GM21825 (cell line): ENCODE results near the gene BBS9.

Source experiments
- ATAC-seq: cut with Tn5 transposase; IDR thresholded peaks from one replicate; pipeline ENCODE4 v1.9.1; 2021; ENCODE audit warnings: mild to moderate bottlenecking, moderate library complexity; ENCODE audit not compliant: unreplicated experiment

Gene BBS9

DNA sequence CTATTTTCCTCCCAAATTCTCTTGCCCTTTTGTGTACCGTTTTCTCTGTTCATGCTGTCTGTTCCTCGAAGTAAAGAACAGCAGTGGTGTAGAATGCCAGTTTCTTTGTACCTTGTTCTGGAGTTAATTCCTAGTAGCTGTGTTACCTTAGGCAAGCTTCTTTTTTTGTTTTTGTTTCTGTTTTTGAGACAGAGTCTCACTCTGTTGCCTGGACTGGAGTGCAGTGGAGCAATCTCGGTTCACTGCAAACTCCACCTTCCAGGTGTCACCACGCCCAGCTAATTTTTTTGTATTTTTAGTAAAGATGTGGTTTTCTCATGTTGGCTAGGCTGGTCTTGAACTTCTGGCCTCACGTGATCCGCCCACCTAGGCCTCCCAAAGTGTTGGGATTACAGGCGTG, 221.2 kb downstream of the BBS9 start:
- ATAC-seq = no peak

DNA sequence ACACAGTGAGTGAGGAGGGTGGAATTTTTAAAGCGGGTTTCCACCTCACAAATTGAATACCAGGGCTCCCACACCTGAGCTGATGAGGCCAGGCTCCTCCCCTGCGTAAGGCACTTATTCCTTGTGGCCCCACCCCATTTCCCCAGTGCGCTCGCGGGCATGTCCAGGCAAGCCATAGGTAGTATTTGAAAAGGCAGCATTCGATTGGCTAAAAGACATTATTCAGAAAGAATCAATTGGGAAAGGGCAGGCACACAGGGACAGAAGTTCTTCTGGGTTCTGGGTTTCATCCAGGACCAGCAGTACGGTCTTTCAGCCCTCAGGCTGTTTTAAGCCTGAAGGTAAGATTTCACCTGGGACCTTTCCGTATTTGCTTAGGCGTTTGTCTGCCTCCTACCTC, 222.3 kb downstream of the BBS9 start:
- no peak for ATAC-seq

DNA sequence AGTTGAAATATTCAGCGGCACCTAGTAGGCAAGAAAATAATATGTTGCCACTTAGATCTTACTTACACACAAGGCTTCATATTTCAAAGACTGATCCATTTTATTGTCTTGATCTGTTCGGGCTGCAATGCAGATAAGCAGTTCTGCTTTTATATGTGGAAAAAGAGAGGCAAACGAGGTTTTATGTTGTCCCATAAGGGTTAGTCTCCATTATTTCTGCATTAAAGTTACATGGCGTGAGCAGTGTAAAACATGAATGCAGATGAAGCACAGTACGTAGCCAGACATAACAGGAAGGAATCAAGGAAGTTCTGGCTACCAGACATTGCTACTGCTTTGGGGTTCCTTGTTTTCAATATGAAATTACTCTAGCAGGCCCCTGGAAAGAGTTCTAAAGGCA, 224.8 kb downstream of the BBS9 start:
- ATAC-seq = no peak

DNA sequence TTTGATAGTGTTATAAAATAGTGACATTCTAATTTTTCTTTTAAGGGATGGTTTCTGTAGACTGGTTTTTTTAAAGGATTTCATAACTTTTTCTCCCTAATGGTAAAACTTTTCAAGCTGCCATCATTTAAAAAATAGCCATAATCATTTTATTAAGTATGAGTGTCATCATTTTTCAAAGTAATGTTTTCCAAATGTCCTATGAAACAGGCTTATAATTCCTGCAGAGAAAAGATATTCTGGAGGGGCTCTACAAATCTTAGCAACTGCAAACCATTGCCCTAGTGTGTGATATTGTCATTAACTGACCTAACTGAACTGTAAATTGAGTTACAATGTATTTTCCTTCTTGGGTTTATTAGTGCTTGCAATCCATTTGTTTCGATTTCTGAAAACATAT, 226.0 kb downstream of the BBS9 start:
- ATAC-seq = no peak

DNA sequence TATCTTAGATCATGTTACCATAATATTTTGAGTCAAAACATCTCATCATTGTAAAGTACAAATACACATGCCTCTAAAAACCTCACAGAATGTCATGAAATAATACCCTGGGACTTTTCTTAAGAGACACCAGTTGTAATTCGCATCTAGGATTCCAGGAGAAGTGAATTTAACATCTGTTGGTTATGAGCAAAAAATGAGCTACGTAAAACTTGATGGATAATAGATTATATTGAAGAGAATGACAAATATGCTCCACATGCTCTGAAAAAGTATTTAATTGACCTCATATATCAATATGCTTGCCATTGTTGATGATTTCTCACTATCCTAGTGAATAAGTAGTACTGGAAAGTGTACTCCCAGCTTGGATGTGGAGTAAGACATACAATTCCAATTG, 227.0 kb downstream of the BBS9 start:
- no peak for ATAC-seq

DNA sequence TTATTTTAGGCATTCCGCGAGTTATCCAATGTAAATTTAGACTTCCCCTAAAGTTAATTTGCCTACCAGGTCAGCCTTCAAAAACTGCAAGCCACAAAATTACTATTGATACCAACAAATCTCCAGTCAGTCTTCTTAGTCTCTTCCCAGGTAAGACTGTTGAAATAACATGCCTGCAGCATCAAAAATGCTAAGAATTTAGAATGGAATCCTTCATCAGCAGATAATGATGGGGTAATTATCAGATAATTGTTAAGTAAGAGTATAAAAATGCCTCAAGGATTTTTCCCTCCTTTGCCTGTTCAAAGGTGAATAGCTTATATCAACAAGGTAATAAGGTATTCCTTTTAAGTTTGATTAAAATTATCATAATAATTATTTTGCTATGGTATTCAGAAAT, 228.5 kb downstream of the BBS9 start:
- no peak for ATAC-seq

DNA sequence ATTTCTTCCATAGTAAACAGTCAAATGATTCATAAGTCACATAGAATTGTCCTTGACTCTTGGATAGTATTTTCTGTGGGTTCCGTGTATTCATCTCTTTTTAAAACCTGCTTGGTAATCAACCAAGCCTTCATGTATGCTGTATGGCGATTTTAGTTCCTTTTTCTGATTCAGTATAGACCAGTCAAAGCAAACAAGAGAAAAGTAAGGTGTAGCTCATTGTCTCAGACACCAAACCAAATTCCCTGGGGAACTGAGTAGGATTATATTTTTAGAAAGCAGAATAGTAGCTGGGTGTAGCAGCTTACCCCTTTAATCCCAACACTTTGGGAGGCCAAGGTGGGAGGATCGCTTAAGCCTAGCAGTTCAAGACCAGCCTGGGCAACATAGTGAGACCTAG, 240.5 kb downstream of the BBS9 start:
- ATAC-seq = no peak

DNA sequence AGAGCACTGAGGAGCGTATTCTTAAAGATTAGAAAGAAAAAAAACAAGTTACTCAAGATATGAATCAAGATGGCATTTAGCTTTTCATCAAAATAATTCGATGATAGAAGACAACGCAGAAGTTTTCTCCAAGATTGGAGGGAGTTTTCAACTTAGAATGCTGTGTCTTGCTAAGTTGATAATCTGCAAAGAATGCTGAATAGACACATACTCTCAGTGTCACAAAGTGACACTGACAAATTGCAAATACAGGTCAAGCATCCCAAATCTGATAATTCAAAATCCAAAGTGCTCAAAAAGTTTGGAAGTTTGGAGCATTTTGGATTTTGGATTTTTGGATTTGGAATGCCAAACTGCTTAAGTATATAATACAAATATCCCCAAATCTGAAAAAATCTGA, 243.8 kb downstream of the BBS9 start:
- ATAC-seq = no peak

DNA sequence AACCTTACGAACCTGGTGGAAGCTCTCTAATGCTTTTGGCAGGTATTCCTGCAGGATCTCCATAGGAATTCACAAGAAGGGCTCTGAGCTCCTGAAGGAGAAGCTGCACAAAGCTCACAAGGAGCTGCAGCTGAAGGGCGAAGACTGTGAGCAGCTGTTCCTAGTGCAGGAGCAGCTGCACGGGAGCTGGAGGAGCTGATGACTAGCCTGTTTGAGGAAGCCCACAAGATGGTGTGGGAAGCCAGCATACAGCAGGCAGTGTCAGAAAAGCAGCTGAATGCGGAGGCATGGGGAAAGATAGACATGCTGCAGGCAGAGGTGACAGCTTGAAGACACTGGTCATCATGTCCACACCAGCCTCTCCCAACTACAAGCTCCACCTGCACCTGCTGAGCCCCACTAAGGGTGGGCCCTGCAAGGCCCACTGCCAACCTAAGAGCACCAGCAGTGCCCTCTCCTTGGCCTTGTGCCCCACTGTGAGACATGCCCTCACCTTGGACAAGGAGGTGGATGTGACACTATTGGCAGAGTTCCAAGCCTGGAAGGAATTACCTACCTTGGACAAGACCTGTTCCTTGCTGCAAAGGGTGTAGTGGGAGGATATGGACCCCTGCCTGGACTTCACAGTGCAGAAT, 250.6 kb downstream of the BBS9 start:
- ATAC-seq = no peak

DNA sequence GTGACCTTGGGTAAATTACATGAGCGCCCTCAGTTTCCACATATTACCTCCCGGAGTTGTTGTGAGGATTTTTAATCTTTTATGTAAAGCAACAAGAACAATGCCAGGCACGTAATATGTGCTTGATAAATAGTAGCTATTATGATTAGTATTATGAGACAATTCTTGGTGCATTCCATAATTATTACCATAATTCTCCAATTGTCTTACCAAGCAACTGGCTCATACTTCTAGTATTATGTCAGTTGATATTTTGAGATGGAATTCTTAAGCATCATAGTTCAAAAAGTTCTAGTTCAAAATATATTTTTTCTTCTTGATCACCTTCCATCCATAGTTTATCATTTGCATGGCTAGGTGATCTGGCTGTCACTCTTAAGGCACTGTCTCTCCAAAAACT, 259.0 kb downstream of the BBS9 start:
- ATAC-seq = no peak

DNA sequence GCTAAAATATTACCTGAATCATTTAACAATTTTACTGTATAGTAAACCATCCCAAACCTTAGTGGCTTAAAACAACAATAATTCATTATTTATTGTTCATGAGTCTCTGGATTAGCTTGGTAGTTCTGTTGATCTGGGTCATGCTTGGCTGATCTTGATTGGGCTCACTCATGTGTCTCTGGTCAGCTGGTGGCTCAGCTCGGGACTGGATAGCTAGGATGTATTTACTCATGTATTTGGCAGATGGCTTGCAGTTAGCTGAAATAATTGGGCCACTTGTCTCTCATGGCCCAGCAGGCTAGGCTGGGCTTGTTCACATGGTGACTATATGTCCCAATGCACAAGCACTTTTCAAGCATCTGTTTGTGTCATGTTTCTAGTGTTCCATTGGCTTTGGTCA, 262.8 kb downstream of the BBS9 start:
- no peak for ATAC-seq

DNA sequence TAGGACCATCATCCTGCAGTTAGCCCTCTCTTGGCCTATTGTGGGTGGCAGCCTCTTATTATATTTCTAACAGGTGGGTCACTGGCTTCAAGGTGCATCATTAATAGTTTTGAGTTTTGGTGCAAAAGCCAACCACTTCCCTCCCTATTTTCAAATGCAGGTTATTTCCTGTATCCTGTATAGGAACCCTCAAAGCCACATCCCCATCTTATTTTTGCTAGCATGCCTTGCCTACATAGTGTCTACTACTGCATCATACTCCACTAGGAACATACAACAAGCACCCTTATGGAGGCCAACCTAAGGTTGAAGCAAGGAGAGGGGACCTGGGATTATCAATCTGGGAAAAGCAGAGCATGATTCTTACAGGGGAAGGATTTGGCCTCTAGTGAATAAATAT, 264.4 kb downstream of the BBS9 start:
- no peak for ATAC-seq

DNA sequence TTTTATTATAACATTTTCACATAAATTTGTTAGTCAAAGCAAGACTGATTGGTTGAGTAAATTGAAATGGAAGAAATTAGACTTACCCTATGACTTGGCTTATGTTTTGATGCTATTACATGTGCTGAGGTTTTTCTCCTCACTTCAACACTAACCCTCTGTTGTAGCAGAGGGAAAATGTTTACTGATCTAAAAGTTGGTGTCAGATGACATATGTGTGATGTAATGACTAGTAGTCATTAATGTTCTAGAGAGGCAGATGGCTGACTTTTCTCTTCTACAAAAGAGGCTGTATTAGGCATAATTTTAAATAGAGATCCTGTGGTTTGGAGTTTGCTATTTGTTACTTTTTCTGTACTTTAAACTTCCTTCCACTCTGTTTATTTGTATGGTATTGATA, 266.0 kb downstream of the BBS9 start:
- ATAC-seq = no peak

DNA sequence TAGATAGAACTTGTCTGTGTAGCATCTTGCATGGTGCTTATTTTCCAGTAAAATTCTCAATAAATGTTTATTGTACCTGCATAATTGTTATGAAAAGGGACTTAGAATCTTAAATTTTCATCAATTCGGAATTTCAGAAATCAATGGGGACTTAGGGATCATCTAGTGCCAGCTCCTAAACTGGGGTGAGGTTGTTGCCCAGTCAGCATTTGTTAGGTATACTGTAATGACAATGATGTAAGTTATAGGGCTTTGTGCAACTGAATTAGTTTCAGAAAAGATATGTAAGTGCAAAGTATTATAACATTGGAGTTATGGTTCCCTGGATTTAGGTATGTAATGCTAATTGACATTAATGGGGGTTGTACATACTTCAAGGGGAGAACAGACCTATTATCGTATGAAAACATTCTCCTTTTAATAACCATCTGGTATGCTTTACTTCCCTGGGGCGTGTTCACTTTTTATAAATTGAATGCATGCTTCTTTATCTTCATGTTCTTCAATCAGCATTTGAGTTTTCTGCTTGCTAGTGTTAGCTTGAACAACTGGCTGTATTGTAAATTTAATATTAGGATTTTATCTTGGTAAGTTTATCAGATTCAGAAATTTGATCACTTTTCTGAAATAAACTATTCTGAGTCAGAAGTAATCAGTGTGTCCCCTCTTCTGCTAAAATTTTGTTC, 270.3 kb downstream of the BBS9 start:
- ATAC-seq = no peak

DNA sequence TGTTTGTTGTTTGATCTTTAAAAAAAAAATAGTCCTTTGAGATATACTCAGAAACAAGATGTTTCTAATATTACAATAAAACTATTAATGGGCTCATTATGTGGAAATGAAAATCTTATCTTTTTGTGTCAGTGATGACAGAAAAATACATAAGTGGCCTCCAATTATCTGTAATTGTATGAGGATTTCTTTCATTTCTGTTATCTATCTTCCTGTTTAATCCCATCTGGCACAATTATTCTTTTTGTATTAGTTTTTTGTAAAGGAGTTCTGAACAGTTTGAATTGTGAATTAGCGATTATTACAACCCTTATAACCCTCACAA, 270.8 kb downstream of the BBS9 start:
- no peak for ATAC-seq

DNA sequence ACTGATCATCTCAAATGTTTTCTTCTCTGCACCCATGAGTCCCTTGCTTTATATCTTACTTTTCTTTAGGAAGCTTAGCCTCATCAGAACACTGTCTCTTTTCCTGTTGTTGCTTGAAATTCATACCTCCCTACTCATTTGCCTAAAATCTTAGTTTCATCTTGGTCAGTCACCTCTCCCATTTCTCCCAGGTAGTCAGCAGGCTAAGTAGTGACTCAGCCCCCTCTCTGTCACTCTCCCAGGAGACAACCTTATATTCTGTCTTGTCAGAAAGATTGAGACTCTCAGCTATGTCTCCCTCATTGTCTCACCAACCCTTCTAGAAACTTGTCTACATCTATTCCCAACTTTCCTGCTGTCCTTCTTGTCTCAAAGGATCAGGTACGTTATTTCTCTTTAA, 280.9 kb downstream of the BBS9 start:
- ATAC-seq = no peak

DNA sequence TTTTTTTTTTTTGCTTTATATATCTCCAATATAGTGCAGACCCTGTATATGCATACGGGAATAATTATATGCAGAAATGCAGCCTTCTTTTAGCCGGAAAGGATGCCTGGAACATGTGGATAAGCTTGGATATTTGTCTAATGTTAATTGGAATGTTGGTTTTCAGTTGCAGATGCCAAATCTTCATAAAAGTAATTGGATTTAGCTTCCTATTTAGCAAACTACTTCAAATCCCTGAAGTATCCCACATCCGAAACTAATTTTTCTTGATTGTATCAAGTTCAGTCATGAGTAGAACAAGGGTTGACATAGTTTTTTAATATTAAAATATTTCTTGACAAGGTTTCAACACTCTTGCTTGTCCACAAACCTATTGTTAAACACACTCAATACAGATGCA, 281.7 kb downstream of the BBS9 start:
- no peak for ATAC-seq

DNA sequence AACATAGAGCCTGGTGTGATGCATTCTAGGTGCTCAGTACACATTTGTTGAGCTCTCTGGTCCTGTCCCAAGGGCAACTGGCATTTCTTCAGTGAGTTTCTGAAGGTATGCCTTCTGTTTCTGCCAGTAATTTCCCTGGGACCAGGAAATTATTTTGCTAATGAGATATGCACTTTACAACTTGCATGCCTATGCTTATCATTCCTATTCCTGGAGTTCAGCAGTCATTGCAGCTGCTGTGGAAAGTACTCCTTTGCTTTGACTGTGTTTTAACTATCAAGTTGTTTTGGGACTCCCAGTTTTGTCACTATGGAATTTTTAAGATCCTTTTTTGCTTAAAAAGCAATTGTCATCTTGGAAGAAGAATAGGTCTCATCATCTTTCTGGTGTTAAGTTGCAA, 283.0 kb downstream of the BBS9 start:
- no peak for ATAC-seq

DNA sequence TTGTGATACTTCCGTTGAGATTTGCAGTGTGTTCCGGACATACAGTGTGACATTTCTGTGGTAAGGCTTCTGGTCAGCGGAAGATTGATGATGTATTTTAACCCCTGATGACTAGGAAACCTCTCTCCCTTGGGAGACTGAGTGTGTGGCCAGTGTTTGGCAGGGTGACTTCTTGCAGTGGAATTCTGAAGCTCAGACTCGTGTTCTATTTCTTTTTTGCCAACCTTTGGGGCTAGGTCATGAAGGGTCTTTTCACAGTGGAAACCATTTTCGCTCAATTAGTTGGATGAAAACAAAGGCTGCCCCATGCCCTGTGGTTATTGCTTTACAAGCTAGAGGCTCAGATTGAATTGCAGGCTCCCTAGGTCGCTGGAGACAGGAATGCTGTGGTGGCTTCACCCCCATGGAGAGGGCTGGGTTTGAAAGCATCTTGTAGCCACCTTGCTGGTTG, 288.9 kb downstream of the BBS9 start:
- no peak for ATAC-seq

DNA sequence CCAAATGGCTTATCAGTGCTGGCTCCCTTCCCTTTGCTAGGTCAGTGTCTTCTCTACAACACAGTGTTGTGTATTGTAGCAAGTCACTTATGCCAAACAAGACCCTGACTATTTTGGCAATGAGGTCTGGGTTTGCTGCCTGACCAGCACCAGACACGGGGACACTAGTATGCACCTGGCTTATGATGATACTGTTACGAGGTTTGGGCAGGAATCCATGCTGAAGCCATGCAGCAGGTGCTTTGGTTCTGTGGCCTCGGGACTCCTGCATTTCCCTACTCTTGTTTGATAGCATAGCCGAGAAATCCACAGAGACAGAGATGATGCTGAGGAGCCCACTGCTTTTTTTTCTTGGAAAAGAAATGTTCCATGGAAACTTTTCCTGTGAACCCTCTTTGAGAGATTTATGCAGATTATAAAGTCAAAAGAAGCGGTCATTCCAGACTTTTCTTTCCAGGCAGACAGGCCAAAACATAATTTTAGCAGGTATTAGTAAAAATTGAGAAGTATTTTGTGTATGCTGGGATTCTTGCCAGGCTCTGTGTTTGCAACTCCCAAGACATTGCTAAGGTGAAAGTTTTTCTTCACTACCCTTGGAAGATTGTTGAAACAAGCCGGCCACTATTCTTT, 291.1 kb downstream of the BBS9 start:
- ATAC-seq = no peak

DNA sequence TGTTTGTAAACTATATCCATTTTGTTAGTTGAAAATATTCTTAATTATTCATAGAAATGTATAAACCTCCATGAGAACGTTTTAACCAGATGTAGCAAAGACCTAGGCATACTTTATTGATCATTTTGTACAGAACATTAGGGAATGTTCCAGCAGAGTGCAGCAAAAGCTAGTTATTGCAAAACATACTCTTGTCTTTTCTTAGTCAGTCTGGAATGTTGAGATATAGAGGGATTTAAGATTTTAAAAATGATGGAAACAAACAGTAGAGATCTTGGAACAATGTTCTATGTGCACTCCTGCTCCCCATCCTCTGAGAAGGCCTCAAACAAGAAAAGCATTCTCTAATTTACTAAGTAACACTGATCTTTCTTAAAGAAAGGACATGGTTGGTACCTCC, 292.1 kb downstream of the BBS9 start:
- no peak for ATAC-seq

DNA sequence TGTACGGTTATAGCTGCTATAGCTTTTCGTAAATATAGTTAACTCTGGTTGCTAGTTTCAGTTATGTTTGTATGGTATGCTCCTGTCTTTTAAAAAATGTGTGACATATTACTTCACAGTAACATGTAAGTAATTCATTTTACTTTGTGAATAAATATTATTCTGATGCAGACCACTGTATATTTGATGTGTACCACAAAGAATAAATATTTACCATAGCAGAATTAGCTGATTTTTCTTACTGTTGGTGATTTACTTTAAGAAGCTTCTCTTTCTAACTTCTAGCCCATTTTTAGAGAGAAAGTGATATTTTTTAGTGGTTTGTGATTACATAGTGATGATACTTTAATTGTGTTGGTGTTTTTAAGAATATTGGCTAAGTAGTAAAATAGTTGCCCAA, 292.8 kb downstream of the BBS9 start:
- ATAC-seq = no peak
